ENCODE results near the gene KCNAB2. TPM values are rescaled to one million over a fixed set of nuclear protein-coding genes. Genes with fewer than 3 reads are reported as not detected.

The KCNAB2 gene
- total and polyA plus RNA-seq, 2 donors (not counting 1 experiment from before 2014, with no cell fraction given): 90.7 to 143 TPM

DNA sequence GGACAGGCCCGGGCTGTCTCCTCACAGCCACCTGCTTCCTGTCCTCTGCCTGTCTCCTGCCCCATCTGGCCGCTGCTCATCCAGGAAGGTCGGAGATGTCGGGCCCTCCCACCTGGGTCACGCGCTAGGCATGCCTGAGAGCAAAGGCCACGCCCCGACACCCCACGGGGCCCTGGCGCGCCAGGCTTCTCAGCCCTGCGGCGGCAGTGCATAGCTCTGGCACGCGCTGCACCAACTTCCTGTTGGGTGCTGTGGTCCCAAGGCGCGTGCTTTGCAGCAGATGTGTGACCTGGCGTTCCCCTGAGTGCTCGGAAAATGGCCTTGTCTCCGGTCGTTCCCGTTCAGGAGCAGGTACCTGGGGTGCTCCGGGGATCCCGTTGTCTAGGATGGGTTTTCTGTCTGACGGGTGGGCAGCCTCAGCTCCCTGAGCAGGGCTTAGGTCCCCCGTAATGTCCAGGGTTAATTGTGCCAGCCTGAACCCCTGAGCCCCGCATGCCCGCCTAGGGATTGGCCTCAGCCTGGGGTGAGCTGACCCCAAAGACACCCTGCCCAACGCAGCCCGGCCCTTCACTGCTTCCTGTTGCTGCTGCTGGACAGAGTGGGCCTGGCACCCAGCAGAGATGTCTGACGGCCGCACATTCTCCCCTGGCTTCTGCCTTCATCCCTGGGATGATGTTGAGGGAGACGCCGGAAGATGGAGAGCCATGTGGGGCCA is 19.4 kb upstream of the KCNAB2 start:
- ChIA-PET POLR2A (interaction anchor here (0.9 to 3.2 kb wide), 4 partner anchors 14 to 758 kb away, joined by 3 to 26 read pairs (median 4); partner anchors contain the start of gene NPHP4), CTCF (interaction anchor here (0.9 to 2.7 kb wide), 5 partner anchors 10 to 219 kb away, joined by 3 to 13 read pairs (median 3); partner anchors contain the start of gene NPHP4)
- TF ChIP-seq EZH2 (IDR thresholded peaks at IDR 0.05; ENCODE audit: borderline replicate concordance, insufficient read depth, low read depth, low read length, poor library complexity, severe bottlenecking) (no peak), CTCF (IDR thresholded peaks at IDR 0.05) (no peak)
- DNase-seq (peak; percentile 97), ATAC-seq (ENCODE audit: low read depth) (peak; percentile 89)
- H3K4me2 ChIP-seq (replicated peaks; ENCODE audit: low read depth, low read length, poor library complexity, severe bottlenecking): peak overlapping the region; percentile 92
- H3K9me3 ChIP-seq (ENCODE audit: control extremely low read depth in 1 of 3, control insufficient read depth in 2 of 3, insufficient read depth in 1 of 3, low read length in 2 of 3): no peaks in the 10 kb centered on the region
- peaks cover 54 to 60% of the 10 kb centered on the region in 2 donors for H3K4me1 ChIP-seq (ENCODE audit: control insufficient read depth in 2 of 2, insufficient read depth in 2 of 2, low read length in 2 of 2)
- H3K27me3 Mint-ChIP-seq: no peaks in the 10 kb centered on the region
- peaks cover 0 to 14% of the 10 kb centered on the region in 2 experiments for H3K36me3 ChIP-seq (replicated peaks in 1 of 2; ENCODE audit: control extremely low read depth in 1 of 2, control insufficient read depth in 1 of 2, extremely low read depth in 1 of 2, insufficient read depth in 2 of 2, low read length in 1 of 2)
- no peaks in the 10 kb centered on the region for H3K9me3 Mint-ChIP-seq (ENCODE audit: insufficient read depth)
- intact Hi-C loops (cut with micrococcal nuclease): loop anchor here (1.0 kb wide), 1 partner anchor 34 kb away; the partner anchor contains the start of gene NPHP4
- H3K4me3 ChIP-seq (ENCODE audit: control extremely low read depth in 1 of 5, extremely low read depth in 1 of 5, insufficient read depth in 1 of 5, low read depth in 2 of 5, low read length in 4 of 5): peak overlapping the region; percentile 11 to 71 (median 65)
- H3K4me3 Mint-ChIP-seq: peak overlapping the region; percentile 86
- H3K27ac ChIP-seq (ENCODE audit: low read length in 2 of 2): peak overlapping the region; percentile 96
- H3K4me1 Mint-ChIP-seq: peaks cover 60% of the 10 kb centered on the region
- no peaks in the 10 kb centered on the region for H3K27me3 ChIP-seq (replicated peaks in 1 of 4; ENCODE audit: control extremely low read depth in 1 of 4, control insufficient read depth in 3 of 4, insufficient read depth in 4 of 4, low read length in 3 of 4)
- peaks cover 51% of the 10 kb centered on the region for H3K79me2 ChIP-seq (ENCODE audit: control insufficient read depth, insufficient read depth, low read length)
- peak overlapping the region; percentile 80 for H3K9ac ChIP-seq (ENCODE audit: low read length)
- peaks cover 34% of the 10 kb centered on the region for H4K20me1 ChIP-seq (ENCODE audit: control insufficient read depth, insufficient read depth, low read length, poor library complexity, severe bottlenecking)
- H2AFZ ChIP-seq (ENCODE audit: insufficient read depth, low read depth, low read length, poor library complexity, severe bottlenecking): peak overlapping the region; percentile 46
- 1% methylated on average over 34 of the region's 34 CpGs for WGBS (ENCODE audit: insufficient coverage)
- peak overlapping the region; percentile 93 for H3K27ac Mint-ChIP-seq

- ChIA-PET CTCF (interaction anchor here (1.7 to 2.7 kb wide), 2 partner anchors 35 to 37 kb away, joined by 3 to 13 read pairs; partner anchors contain the start of gene NPHP4), POLR2A (interaction anchor here (0.6 to 3.2 kb wide), 3 partner anchors 34 to 364 kb away, joined by 6 to 26 read pairs (median 7); partner anchors contain the start of gene NPHP4)
- H3K4me2 ChIP-seq (replicated peaks; ENCODE audit: low read depth, low read length, poor library complexity, severe bottlenecking): peak overlapping the region; percentile 92
- peak overlapping the region; percentile 86 for H3K4me3 Mint-ChIP-seq
- ATAC-seq (ENCODE audit: low read depth) (no peak), DNase-seq (no peak)
- peak overlapping the region; percentile 93 for H3K27ac Mint-ChIP-seq
- H3K79me2 ChIP-seq (ENCODE audit: control insufficient read depth, insufficient read depth, low read length): peaks cover 64% of the 10 kb centered on the region
- peak overlapping the region; percentile 41 to 71 (median 65) for H3K4me3 ChIP-seq (ENCODE audit: control extremely low read depth in 1 of 5, extremely low read depth in 1 of 5, insufficient read depth in 1 of 5, low read depth in 2 of 5, low read length in 4 of 5)
- 9% methylated on average over 10 of the region's 10 CpGs for WGBS (ENCODE audit: insufficient coverage)
- peaks cover 55 to 64% of the 10 kb centered on the region in 2 donors for H3K4me1 ChIP-seq (ENCODE audit: control insufficient read depth in 2 of 2, insufficient read depth in 2 of 2, low read length in 2 of 2)
- peak overlapping the region; percentile 80 for H3K9ac ChIP-seq (ENCODE audit: low read length)
- H3K27me3 Mint-ChIP-seq: no peaks in the 10 kb centered on the region
- intact Hi-C loops (cut with micrococcal nuclease): no loop called here
- H3K36me3 ChIP-seq (replicated peaks in 1 of 2; ENCODE audit: control extremely low read depth in 1 of 2, control insufficient read depth in 1 of 2, extremely low read depth in 1 of 2, insufficient read depth in 2 of 2, low read length in 1 of 2): peaks cover 0 to 14% of the 10 kb centered on the region in 2 experiments
- peak overlapping the region; percentile 96 for H3K27ac ChIP-seq (ENCODE audit: low read length in 2 of 2)
- H3K27me3 ChIP-seq (replicated peaks in 1 of 4; ENCODE audit: control extremely low read depth in 1 of 4, control insufficient read depth in 3 of 4, insufficient read depth in 4 of 4, low read length in 3 of 4): no peaks in the 10 kb centered on the region
- peaks cover 66% of the 10 kb centered on the region for H3K4me1 Mint-ChIP-seq
- H3K9me3 ChIP-seq (ENCODE audit: control extremely low read depth in 1 of 3, control insufficient read depth in 2 of 3, insufficient read depth in 1 of 3, low read length in 2 of 3): no peaks in the 10 kb centered on the region
- no peaks in the 10 kb centered on the region for H3K9me3 Mint-ChIP-seq (ENCODE audit: insufficient read depth)
- peak overlapping the region; percentile 39 for H2AFZ ChIP-seq (ENCODE audit: insufficient read depth, low read depth, low read length, poor library complexity, severe bottlenecking)
- H4K20me1 ChIP-seq (ENCODE audit: control insufficient read depth, insufficient read depth, low read length, poor library complexity, severe bottlenecking): peaks cover 48% of the 10 kb centered on the region
- TF ChIP-seq EZH2 (IDR thresholded peaks at IDR 0.05; ENCODE audit: borderline replicate concordance, insufficient read depth, low read depth, low read length, poor library complexity, severe bottlenecking): no peak
- TF ChIP-seq CTCF (IDR thresholded peaks at IDR 0.05): no peak
Measured at GRCh38 chr1:6027591-6027990, 18.1 kb upstream of the KCNAB2 start.
